A673 (cell line): ENCODE results near the gene IFITM5. TPM values are rescaled to one million over a fixed set of nuclear protein-coding genes. Genes with fewer than 3 reads are reported as not detected.

Experiments
- BruUV-seq: library from RNA; stranded (reverse); fragments of 400-500 nt; replicated peaks from 2 replicates; lab custom pipeline; 2021; lab: Mats Ljungman, UMichigan
- CTCF ChIA-PET: fragments of 300-600 bp; sonication (Branson Sonifier 250); formaldehyde crosslinking; loops from one replicate; lab custom pipeline; 2022; ENCODE audit warnings: antibody characterized with exemption; lab: Charles Lee
- POLR2A ChIA-PET: fragments of 300-600 bp; sonication (Branson Sonifier 250); formaldehyde crosslinking; loops from one replicate; lab custom pipeline; 2022; ENCODE audit warnings: antibody characterized with exemption; ENCODE audit not compliant: low non-redundant PET; lab: Charles Lee
- DNase-seq: peaks from one replicate; pipeline ENCODE4 v3.0.0-alpha.2; 2015; ENCODE audit warnings: low spot score
- H3K27ac ChIP-seq: fragments of 200-600 bp; sonication (generic); 2 replicates; pipeline ENCODE4 v1.5.1; 2016; ENCODE audit warnings: mixed run types, low read depth, mild to moderate bottlenecking, mixed read lengths, antibody characterized with exemption, low read length; ENCODE audit not compliant: poor library complexity, severe bottlenecking
- H3K27me3 ChIP-seq: fragments of 200-600 bp; sonication (generic); replicated peaks from 2 replicates; pipeline ENCODE4 v1.6.1; 2017; ENCODE audit warnings: mixed run types, low read depth, mild to moderate bottlenecking, mixed read lengths, antibody characterized with exemption, low read length; ENCODE audit not compliant: insufficient read depth, poor library complexity
- H3K36me3 ChIP-seq: fragments of 200-600 bp; sonication (generic); 2 replicates; pipeline ENCODE4 v1.6.1; 2016; ENCODE audit warnings: mixed run types, mild to moderate bottlenecking, mixed read lengths, antibody characterized with exemption, low read length; ENCODE audit not compliant: insufficient read depth, poor library complexity, severe bottlenecking
- H3K4me1 ChIP-seq: fragments of 200-600 bp; sonication (generic); 2 replicates; pipeline ENCODE4 v1.6.1; 2017; ENCODE audit warnings: mixed run types, mild to moderate bottlenecking, mixed read lengths, antibody characterized with exemption, low read length; ENCODE audit not compliant: insufficient read depth, poor library complexity, severe bottlenecking
- H3K4me3 ChIP-seq: fragments of 200-600 bp; sonication (generic); 2 replicates; pipeline ENCODE4 v1.5.1; 2016; ENCODE audit warnings: low read depth, mixed run types, mild to moderate bottlenecking, mixed read lengths, low read length; ENCODE audit not compliant: poor library complexity, severe bottlenecking
- H3K9me3 ChIP-seq: fragments of 200-600 bp; sonication (generic); 2 replicates; pipeline ENCODE4 v1.6.1; 2016; ENCODE audit warnings: mixed run types, low read depth, mild to moderate bottlenecking, mixed read lengths, antibody characterized with exemption, low read length; ENCODE audit not compliant: poor library complexity, severe bottlenecking
- CTCF ChIP-seq: fragments of 300-800, 200-600 bp; sonication (generic); conservative IDR thresholded peaks from 2 replicates; pipeline ENCODE4 v1.5.1; 2017; ENCODE audit warnings: low read depth, mild to moderate bottlenecking, antibody characterized with exemption, low read length, moderate library complexity, mixed read lengths
- EZH2 ChIP-seq: fragments of 200-600 bp; sonication (generic); IDR thresholded peaks from 2 replicates; pipeline ENCODE4 v1.6.1; 2017; ENCODE audit warnings: borderline replicate concordance, low read depth, mild to moderate bottlenecking, mixed read lengths, antibody characterized with exemption, low read length; ENCODE audit not compliant: poor library complexity, severe bottlenecking
- intact Hi-C: fragments of 100-400 bp; cut with micrococcal nuclease; formaldehyde crosslinking; loops from one replicate; pipeline ENCODE4 v1.10.0; 2022; ENCODE audit not compliant: unreplicated experiment
- total RNA-seq: library from RNA; stranded (reverse); gene quantifications from 2 replicates; pipeline ENCODE4 v1.2.3, GENCODE V29; 2021

The IFITM5 gene
- total RNA-seq, 1 experiment from 2014 or later: not detected

- H3K27ac ChIP-seq: no peak overlapping the region
- no peaks in the 10 kb centered on the region for H3K27me3 ChIP-seq
- no peak for DNase-seq
- BruUV-seq: no TSS peak
- POLR2A ChIA-PET: no interaction called here
- H3K4me3 ChIP-seq: no peak overlapping the region
- no peak for TF ChIP-seq EZH2
- TF ChIP-seq CTCF: no peak
- H3K4me1 ChIP-seq: no peaks in the 10 kb centered on the region
- peaks cover 37% of the 10 kb centered on the region for H3K36me3 ChIP-seq
- intact Hi-C loops: loop anchor here (10.0 kb wide), 1 partner anchor 101 kb away; no protein-coding TSS in a partner anchor
- CTCF ChIA-PET: no interaction called here
- no peaks in the 10 kb centered on the region for H3K9me3 ChIP-seq
Observed at GRCh38 chr11:253160-253885, 46.0 kb downstream of the IFITM5 start.

GRCh38 chr11:252666-253065 lies 46.7 kb downstream of the IFITM5 start:
- ChIA-PET POLR2A (no interaction called here), CTCF (no interaction called here)
- BruUV-seq: TSS peak; percentile 79
- no peak overlapping the region for H3K27ac ChIP-seq
- H3K9me3 ChIP-seq: no peaks in the 10 kb centered on the region
- intact Hi-C loops: loop anchor here (10.0 kb wide), 1 partner anchor 102 kb away; no protein-coding TSS in a partner anchor
- H3K4me1 ChIP-seq: no peaks in the 10 kb centered on the region
- DNase-seq: no peak
- H3K27me3 ChIP-seq: no peaks in the 10 kb centered on the region
- TF ChIP-seq CTCF: no peak
- TF ChIP-seq EZH2: no peak
- no peak overlapping the region for H3K4me3 ChIP-seq
- peaks cover 43% of the 10 kb centered on the region for H3K36me3 ChIP-seq

GRCh38 chr11:251550-251949 lies 47.8 kb downstream of the IFITM5 start:
- BruUV-seq: no TSS peak
- Histone ChIP-seq H3K27me3 (no peaks in the 10 kb centered on the region), H3K36me3 (peaks cover 53% of the 10 kb centered on the region), H3K27ac (no peak overlapping the region), H3K9me3 (no peaks in the 10 kb centered on the region), H3K4me3 (no peak overlapping the region), H3K4me1 (no peaks in the 10 kb centered on the region)
- intact Hi-C loops: loop anchor here (10.0 kb wide), 1 partner anchor 103 kb away; no protein-coding TSS in a partner anchor
- no peak for TF ChIP-seq CTCF
- DNase-seq: no peak
- ChIA-PET CTCF (no interaction called here), POLR2A (no interaction called here)
